Superior temporal gyrus (tissue), 1 donor: ENCODE results near the gene PHF11.
A peak's percentile ranks its signal among the peaks of the same experiment; 100 is the strongest.

Experiments
- DNase-seq: peaks from one replicate; pipeline ENCODE4 v3.0.0-alpha.2; 2016; ENCODE audit errors: extremely low spot score

The PHF11 gene

GRCh38 chr13:49498206-49498605 lies 2.5 kb downstream of the PHF11 start:
- no peak for DNase-seq

- no peak for DNase-seq
Measured at GRCh38 chr13:49499889-49500660, 4.3 kb downstream of the PHF11 start.

GRCh38 chr13:49502954-49503353 lies 7.2 kb downstream of the PHF11 start:
- no peak for DNase-seq

DNA sequence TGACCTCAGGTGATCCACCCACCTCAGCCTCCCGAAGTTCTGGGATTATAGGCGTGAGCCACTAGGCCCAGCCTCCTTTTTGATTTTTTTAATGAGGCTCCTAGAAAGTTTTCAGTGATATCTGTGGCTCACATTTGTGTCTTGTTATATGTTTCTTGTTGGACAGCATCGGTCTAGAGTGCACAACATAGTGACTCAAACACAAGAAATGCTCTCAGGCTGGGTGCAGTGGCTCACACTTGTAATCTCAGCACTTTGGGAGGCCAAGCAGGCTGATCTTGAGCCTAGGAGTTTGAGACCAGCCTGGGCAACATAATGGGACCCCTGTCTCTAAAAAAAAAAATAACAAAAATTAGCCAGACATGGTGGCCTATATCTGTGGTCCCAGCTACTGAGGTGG lies 8.2 kb downstream of the PHF11 start:
- DNase-seq = no peak

DNA sequence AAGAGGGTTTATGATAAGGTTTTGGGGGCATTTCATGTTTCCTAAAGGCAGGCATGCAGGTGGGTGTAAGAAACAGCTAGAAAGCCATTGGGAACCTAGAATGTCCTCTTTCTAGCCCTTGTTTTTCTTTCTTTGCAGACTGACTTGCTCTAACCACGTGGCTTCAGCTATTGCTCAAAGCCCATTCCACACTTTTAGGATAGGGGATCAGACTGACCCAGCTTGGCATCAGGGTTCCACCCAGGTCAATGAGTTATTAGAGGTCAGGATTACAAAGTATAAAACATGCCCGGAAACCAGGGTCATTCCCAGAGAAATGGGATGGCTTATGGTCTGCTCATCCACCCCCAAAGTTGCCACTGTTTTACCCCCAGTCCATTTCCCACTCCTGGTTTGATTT lies 16.8 kb downstream of the PHF11 start:
- DNase-seq = no peak

- DNase-seq = no peak
Measured at GRCh38 chr13:49516467-49516866, 20.7 kb downstream of the PHF11 start.

DNA sequence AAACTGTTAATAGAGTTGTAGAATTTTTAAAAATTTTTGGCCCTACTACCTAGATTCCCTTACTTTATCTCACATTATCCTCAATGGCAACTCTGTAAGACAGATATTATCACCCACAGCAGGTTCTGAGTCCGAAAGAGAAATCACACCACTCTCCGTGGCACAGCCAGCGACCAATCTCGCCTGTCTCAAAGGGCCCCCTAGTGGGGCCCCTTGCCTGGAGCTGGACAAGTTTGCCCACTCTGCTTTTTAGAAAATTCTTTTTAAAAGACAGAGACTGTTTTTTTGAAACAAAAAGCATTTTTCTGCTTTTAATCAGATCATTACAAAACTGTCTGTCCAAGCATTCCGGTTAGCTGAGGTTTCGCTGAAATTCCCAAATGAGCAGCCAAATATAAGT lies 21.7 kb downstream of the PHF11 start:
- peak; percentile 67 for DNase-seq

DNA sequence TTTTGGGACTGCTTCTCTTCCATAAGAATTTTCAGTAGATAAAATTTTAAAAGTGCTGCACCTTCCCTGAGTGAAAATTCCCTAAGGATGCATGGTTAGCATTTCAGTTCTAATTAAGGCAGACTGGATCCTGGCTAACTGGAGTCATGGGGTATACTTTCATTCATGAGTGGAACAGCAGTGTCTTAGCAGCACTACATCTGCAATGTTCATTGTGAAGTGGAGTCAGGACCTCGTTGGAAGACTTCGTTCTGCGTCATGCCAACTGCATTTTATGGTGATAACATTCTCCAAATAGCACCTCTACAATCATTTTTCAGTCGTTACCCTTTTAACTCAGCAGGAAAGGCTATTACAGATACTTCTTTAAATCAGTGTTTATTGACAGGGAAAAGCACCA lies 25.5 kb downstream of the PHF11 start:
- no peak for DNase-seq

GRCh38 chr13:49524740-49525501 lies 29.2 kb downstream of the PHF11 start:
- no peak for DNase-seq

DNA sequence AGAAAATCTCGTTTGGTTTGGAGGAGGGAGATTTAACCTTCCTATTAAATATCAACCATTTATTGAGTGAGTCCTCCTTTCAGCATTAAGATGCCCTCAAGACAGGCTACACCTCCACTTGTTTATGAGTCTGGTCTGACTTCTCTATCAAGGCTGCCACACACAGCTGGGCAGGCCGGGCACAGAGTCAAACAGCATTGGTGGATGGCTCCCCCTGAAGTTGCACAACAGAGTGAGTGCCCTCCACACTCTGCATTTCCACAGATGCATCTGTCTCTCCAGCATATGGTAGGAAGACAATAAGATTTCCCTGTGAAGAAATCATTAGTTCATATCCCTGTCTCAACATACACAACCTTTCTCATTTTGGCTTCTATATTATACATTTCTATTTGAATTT lies 31.4 kb downstream of the PHF11 start:
- no peak for DNase-seq

GRCh38 chr13:49528161-49528560 lies 32.4 kb downstream of the PHF11 start:
- no peak for DNase-seq

DNA sequence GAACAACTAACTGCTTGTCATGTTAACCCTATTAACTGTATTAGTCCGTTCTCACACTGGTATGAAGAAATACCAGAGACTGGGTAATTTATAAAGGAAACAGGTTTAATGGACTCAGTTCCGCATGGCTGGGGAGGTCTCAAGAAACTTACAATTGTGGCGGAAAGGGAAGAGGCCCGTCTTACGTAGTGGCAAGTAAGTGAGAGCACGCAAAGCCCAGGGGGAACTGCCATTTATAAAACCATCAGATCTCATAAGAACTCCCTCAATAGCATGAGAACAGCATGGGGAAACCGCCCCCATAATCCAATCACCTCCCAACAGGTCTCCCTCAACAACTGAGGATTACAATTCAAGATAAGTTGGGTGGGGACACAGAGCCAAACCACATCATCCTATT lies 34.7 kb downstream of the PHF11 start:
- DNase-seq = no peak

- DNase-seq = no peak
Measured at GRCh38 chr13:49532593-49532992, 36.8 kb downstream of the PHF11 start.

DNA sequence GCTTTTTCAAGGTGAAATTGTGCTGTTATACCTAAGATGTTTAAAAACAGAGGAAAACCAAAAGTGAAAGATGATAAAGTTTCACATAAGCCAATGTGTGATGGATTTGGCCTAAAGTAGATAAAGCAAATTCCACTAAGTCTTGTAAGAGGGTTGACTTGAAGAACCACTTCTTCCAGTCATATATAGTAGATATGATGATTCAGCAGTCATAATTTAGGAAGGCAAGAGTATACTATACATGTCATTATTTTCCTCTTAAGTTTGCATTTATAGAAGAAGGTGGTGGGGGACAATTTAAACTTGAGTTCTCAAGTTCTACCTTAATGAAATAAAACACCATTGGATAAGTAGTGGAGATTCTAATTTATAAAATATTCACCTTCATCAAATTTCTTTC lies 37.3 kb downstream of the PHF11 start:
- no peak for DNase-seq

GRCh38 chr13:49533591-49534269 lies 38.0 kb downstream of the PHF11 start:
- DNase-seq = no peak

- no peak for DNase-seq
Measured at GRCh38 chr13:49536144-49536873, 40.6 kb downstream of the PHF11 start.

DNA sequence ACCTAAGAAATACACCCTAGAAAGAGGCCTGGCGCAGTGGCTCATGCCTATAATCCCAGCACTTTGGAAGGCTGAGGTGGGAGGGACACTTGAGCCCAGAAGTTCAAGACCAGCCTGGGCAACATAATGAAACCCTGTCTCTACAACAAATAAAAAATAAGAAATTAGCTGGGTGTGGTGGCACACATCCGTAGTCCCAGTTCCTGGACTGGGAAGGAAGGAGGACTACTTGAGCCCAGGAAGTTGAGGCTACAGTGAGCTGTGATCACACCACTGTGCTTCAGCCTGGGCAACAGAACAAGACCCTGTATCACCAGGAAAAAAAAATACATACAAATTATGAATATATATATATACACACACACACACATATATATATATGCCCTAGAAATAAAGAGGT lies 42.7 kb downstream of the PHF11 start:
- DNase-seq = no peak

DNA sequence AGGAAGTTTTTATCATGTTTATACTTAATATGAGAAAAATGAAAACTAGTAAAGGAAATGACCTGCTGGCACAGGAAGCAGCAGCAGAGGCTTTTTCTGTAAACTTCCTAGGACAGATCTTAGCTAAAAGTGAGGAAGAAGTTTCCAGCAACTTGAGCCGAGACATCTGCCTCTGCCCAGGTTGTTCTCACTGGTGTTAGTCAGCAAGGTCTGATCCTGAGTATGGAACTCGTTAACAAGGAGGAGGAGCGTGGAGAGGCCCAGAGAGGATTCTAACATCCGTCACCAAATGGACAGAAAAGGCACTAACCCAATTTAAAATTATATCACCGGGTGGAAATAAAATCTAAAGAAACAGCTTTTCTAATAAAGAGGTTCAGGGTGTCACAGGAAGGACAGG lies 43.6 kb downstream of the PHF11 start:
- no peak for DNase-seq

DNA sequence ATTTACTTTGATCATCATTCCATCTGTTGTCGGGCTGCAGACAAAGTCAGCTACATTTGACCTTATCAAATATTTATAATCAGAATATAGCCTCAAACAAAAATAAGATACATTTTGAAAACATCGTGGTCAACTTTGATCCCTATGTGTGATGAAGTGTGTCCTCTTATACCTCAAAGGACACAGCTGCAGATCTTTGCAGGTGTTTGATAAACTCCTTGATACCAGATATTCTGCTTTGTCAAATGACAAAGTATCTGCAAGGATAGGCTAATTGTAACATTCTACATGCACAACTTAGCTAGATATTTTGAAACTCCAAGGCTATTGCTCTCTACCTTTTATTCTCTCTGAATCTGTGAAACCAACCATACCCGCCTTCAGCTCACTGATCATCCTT lies 44.0 kb downstream of the PHF11 start:
- no peak for DNase-seq

- no peak for DNase-seq
Measured at GRCh38 chr13:49540552-49540951, 44.8 kb downstream of the PHF11 start.

DNA sequence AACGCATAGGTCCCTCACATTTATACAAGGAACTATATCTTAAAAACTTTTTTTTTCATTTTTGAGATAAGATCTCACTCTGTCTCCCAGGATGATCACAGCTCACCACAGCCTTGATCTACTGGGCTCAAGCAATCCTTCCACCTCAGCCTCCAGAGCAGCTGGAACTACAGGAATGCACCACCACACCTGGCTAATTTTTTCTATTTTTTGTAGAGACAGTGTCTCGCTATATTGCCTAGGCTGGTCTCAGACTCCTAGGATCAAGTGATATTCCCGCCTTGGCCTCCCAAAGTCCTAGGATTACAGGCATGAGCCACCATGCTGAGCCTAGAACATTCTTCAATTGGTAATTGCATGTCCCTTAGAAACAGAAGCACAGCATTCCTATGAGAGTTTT lies 47.9 kb downstream of the PHF11 start:
- no peak for DNase-seq

GRCh38 chr13:49545661-49546060 lies 49.9 kb downstream of the PHF11 start:
- no peak for DNase-seq
